ENCODE results near the gene NPB.

The NPB gene

DNA sequence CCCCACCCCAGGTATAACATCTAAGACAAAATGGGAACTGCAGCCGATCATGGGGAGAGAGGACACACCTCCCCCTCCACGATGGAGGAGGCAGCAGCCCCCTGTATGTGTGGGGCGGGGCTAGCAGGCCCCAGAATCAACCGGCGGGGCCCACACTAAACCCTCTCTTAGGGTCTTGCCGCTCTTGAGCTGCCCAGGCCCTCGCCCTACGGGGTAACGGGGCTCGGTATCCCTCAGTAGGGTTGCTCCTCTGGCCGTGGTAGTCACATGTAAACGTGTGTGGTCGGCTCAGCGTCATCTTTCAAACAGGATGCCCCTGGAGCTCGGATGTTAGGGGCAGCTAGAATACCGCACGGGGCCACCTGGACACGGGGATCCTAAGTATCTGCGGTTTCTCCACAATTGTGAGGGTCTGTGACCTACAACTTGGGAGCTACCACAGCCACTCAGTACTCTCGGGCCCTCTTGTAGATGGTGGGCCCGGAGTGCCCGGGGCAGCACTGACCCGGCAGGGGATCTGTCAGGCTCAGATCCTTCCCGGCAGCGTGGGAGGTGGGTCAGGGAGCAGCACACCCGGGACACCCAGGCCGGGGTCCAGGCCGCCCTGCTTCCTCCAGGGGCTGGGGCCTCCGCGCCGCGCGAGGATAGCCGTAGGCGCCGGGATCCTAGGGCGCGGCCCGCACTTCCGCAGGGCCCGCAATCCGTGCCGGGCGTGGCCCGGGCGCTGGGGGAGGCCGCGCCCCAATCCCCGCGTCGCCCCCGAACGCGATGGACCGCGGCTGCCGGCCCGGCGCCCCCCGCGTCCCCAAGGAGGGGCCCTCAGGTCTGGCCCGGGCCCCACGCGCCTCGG lies 31.7 kb upstream of the NPB start:
- DNase-seq, result no peak

DNA sequence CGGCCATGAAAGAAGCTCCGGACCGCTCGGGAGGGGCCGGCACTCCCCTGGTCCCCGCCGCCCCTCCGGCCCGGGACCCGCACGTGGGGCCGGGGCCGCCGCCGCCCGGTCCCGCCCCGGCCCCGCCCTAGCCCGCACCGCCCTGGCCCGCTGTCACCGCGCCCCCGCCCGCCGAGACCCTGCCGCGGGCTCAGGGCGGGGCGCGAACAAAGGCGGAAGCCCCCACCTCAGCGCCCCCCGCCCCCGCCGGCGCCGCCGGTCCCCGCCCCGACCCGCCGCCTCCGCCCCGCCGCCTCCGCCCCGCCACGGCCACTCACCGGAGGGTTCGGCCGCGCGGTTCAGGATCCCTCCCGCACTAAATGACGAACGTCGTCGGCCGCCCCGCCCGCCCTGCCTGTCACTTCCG lies 31.1 kb upstream of the NPB start, which contains the start of gene ARHGDIA:
Gene ARHGDIA (minus strand): TSS at position 357 of the 406 bp plus-strand sequence. CDS start 1,407 bp downstream, outside the sequence.
- no peak for DNase-seq

- no peak for DNase-seq
Observed at GRCh38 chr17:81871387-81872230, 30.4 kb upstream of the NPB start.

- no peak for DNase-seq
Observed at GRCh38 chr17:81877569-81877968, 24.5 kb upstream of the NPB start.

GRCh38 chr17:81878294-81878693 lies 23.7 kb upstream of the NPB start:
- no peak for DNase-seq

DNA sequence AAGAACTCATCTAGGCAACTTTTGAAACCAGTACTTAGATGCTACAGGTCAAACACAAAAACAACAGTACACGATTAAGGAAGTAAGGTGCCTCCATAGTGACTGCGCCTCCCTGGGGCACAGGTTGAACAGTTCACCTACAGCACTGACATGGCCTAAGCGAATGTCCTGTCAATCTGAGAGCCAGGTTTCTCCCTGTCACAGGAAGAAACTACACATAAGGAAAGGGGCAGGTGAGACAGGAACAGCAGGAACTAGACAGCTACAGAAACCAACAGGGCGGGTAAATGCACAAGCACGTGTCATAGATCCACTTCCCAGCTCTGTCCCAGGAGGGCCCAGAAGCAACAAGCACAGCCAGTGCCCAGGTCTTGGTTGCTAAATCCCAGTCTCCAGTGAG lies 22.9 kb upstream of the NPB start:
- no peak for DNase-seq

DNA sequence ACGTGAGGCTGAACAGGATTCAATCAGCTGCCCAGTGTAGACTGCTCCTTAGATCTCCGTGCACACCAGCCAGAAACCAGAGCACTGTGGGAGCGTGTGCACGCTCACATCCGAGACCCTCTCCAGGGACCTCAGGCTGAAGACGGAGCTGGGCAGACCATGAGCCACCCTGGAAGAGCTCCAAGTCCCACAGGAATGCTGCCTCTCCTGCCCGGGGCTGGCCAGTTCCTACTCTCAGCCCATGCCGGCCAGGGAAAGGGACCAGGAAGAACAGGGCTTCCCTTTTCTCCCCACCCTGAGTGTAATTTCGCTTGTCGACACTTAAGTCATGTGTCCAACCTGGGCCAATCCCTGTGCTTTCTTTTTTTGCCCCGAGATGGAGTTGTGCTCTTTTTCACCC lies 17.5 kb upstream of the NPB start:
- no peak for DNase-seq

DNA sequence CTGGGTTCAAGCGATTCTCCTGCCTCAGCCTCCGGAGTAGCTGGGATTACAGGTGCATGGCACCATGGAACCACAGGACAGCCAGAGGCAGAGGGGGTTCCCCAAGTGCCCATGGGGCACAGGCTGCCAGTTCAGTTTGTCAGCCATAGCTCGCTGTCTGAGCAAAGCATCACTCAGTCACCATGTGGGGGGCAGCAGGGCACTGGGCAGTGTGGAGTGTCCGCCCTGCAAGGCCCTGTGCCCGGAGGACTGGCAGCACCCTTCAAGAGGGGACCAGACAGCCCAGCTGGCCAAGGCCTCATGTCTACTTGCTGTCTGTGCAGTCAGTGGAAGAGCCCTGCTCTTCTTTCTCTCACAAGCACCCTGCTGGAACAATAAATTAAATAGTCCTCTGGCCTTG lies 17.1 kb upstream of the NPB start:
- no peak for DNase-seq

DNA sequence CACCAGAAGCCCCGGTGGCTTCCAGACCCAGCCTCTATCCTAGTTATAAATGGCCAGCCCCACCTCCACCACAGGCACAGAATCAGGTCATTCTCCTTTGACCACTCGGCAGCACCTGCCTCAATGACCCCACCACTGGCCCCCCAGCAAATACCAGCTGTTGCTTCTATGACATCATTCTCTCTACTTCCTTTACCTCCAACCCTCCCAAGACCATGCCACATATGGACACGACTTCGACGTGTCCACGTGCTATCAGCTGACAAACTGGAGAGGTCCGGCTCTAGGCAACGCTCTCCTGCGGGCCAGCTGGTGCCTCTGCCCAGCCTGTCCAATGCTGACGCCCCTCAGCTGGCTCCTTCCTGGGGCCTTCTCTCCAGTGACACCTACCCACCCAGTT lies 16.6 kb upstream of the NPB start:
- no peak for DNase-seq

DNA sequence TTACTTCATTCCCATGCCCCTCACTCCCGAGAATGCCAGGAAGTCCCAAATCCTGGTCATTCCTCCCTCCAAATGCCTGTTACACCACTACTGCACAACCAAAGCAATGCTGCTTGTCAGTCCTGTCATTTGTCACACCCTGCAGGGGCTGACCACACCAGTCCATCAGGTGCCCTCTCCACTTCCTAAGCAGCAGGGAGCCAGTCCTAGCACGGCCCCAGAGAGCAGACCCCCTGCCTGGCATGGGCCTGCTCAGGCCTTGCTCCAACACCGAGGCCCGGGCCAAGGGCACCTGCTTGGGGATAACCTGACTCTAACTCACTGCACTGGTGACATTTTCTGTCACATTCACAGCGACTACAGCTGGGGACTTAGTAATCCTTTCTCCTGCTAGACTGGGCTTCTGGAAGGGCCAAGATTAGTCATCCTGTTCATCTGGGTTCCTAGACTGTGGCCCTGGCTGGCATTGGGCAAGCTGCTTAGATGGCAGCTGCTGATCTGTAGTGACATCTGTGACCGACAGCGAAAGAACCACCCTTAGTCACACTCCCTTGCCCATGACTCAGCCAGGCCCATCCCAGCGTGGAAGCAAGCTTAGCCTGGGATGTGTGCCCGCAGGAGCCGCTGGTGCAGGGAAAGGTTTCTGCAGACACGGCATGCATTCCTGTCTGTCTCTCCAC lies 16.0 kb upstream of the NPB start:
- DNase-seq, result no peak

DNA sequence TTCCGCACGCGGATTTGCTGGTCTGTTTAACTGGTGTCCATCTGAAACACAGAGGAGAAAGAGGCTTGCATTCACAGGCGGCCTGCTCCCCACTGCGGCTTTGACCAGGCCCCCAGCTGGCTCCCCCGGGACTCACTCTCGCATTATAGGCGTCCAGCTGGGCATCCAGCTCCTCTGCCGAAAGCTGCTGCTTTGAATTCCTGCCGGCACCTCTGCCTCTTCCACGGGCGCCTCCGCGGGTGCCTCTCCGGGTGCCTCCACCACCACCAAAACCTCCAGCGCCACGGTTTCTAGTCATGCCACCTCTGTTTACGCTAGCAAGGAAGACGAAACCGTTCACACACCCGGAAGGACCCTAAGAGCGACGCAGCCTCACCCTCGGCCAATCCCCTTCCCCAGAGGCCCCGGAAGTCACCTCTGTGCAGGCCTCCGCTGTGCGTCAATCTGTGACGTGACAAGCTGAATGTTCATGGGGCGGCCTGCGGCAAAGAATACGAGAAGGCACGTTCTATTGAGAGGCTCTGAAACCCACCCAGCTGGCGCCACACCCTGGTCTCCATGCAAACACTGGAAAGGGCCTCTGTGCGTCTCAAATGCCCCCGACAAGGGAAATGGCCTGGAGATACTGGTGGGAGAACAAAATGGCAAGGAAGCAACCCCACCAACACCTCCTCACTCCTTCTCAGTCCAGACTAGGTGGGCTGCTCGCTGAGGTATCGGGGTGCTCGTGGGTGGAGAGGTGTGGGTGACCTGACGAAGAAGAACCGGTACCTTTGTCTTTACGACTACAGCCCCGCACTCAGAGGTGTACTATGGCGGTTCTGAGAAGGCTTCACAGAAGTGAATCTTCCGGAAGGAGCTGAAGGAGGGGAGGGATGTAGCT lies 13.7 kb upstream of the NPB start:
- DNase-seq, result no peak

- DNase-seq, result no peak
Observed at GRCh38 chr17:81888988-81889595, 12.9 kb upstream of the NPB start.

- no peak for DNase-seq
Observed at GRCh38 chr17:81889602-81890001, 12.4 kb upstream of the NPB start.

DNA sequence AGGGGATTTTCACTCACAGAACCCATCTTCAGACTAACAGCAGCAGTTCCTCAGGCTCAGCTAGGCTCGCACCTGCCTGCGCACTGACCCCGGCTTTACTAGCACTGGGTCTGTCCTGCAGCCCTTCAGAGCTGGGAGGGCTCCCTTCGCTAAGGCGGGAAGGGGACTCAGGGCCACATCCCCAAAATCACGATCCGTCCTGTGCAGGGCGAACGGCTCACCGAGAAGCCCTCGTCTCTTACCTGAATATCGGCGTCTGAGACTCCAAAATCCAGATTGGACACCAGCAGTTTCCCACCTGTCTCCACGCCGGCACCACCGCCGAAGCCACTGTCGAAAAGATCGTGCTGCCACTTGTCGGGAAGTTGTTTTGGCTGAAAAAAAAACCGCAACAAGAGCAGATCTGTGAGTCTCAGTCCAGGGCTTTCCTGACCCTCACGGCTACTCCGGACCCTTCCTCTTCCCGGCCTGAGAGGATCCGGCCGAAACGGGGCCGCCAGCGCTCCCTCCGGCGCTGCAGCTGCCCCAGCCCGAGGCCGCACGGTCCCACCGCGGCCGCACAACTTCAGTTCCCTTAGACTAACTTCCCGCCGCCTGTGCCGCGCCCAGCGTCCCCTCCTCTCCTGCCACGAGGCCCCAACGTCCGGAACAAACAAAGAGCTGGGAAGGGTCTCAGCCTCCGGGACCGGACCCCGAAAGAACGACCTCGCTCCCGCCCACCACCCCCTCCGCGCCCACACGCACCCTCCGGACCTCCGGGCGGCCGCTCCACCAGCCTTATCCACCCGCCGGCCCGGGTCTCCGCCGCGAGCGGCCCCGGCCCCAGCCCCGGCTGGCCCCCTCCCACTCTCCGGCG lies 11.4 kb upstream of the NPB start:
- DNase-seq, result no peak

GRCh38 chr17:81891303-81891552 lies 10.8 kb upstream of the NPB start:
- no peak for DNase-seq

- DNase-seq, result no peak
Observed at GRCh38 chr17:81895400-81895799, 6.6 kb upstream of the NPB start.

- no peak for DNase-seq
Observed at GRCh38 chr17:81898029-81898866, 3.8 kb upstream of the NPB start.

DNA sequence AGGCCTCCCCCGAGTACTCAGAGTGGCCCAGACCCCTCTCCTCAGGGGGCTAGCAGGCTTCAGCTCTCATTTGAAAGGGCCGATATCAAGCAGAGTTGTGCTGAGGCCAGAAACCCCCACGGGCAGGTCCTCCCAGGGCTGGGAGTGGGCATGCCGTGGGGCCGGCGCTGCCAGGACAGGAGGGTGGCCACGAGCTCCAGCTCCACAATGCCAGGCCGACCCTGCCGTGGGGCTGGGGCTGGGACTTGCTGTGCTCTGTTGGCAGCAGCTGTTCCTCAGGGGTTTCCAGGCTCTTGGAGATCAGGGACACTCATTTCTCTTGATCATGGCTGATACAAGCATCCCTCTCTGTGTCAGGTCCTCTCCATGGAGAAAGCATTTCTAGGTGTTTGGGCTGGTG lies 3.2 kb upstream of the NPB start:
- DNase-seq, result no peak

- DNase-seq, result no peak
Observed at GRCh38 chr17:81899514-81900166, 2.4 kb upstream of the NPB start.

Measured in cortex of kidney (tissue), 1 donor.